ENCODE measurements around the gene FBLN1. TPM values are rescaled to one million over a fixed set of nuclear protein-coding genes. Genes with fewer than 3 reads are reported as not detected.
"Not testable (repeated sequence)": the region's sequence is repeated elsewhere in the genome, so short reads cannot be mapped to it uniquely, and the experiment has no call there.

The FBLN1 gene
- total RNA-seq, 1 donor from 2014 or later, result 25.7 TPM

DNA sequence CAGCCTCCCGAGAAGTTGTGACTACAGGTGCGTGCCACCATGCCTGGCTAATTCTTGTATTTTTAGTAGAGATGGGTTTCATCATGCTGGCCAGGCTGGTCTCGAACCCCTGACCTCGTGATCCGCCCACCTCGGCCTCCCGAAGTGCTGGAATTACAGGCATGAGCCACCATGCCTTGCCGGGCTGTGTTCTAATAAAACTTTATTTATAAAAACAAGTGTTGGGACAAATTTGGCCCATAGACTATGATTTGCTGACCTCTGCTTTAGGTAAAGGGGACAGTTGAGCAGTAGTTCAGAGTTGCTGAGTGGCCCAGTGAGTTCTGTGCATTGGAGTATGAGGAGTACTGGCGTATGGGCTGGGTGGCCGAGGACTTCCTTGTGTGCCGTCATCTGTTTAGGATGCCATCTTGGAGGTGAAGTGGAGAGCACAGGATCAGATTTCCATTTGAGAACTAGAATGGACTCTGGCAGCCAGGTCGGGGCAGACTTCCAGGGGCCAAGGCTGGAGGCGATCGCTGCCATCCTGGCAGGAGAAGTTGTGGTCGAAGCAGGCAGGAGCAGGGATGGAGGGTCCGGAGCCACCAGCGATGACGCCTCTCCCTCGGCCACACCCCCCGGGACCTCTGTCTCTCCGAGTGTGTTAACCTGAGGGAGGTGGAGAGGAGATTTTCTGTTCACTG is 43.8 kb downstream of the FBLN1 start:
- FAIRE-seq, result no peak
- no peak for DNase-seq (ENCODE audit: low spot score in 2 of 2)

DNA sequence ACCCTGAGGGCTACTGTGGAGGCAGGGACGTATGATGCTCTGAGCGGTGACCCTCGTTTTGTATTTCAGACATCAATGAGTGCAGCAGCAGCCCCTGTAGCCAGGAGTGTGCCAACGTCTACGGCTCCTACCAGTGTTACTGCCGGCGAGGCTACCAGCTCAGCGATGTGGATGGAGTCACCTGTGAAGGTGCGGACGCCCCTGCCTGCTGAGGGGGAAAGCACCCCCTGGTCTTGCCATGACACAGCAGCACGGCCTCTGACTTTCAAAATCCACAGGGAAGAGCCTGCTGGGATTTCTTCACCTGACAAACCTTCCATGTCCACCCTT is 44.3 kb downstream of the FBLN1 start:
- no peak for FAIRE-seq
- DNase-seq (ENCODE audit: low spot score in 2 of 2), result no peak

DNA sequence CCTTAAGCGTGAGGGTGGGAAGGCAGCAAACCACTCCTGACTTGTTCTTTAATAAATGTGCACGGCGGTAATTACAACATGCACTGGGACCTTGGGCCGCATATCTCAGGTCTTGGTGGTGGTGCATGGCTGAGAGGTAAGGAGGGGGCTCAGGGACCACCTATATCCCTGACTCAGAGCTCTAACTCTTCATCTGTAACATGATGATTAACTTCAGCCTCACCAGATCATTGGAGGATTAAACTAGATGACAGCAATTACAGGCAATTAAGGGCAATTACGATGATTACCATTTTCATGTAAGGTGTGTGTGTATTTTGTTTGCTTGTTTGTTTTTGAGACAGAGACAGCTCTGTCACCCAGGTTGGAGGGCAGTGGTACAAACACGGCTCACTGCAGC is 45.0 kb downstream of the FBLN1 start:
- FAIRE-seq (no peak), DNase-seq (ENCODE audit: low spot score in 2 of 2) (no peak)

DNA sequence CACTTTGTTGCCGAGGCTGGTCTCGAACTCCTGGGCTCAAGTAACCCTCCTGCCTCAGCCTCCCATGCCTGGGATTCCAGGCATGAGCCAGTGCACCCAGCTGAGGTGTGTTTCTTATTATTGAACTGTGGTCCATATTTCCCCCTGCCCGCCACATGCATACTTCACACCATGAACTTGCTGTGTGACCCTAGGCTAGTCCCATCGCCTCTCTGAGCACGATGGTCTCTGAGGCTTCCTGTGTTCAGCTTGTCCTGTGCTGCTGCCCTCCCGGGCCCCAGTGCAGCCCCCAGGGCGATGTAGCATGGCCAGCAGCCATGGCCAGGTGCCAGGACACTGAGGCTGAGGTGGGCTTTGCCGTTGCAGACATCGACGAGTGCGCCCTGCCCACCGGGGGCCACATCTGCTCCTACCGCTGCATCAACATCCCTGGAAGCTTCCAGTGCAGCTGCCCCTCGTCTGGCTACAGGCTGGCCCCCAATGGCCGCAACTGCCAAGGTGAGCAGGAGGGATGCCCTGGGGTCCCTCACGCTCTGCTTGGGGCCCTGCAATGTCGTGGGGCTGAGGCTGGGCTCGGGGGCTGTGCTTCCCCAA is 45.7 kb downstream of the FBLN1 start:
- FAIRE-seq (no peak), DNase-seq (ENCODE audit: low spot score in 2 of 2) (no peak)

DNA sequence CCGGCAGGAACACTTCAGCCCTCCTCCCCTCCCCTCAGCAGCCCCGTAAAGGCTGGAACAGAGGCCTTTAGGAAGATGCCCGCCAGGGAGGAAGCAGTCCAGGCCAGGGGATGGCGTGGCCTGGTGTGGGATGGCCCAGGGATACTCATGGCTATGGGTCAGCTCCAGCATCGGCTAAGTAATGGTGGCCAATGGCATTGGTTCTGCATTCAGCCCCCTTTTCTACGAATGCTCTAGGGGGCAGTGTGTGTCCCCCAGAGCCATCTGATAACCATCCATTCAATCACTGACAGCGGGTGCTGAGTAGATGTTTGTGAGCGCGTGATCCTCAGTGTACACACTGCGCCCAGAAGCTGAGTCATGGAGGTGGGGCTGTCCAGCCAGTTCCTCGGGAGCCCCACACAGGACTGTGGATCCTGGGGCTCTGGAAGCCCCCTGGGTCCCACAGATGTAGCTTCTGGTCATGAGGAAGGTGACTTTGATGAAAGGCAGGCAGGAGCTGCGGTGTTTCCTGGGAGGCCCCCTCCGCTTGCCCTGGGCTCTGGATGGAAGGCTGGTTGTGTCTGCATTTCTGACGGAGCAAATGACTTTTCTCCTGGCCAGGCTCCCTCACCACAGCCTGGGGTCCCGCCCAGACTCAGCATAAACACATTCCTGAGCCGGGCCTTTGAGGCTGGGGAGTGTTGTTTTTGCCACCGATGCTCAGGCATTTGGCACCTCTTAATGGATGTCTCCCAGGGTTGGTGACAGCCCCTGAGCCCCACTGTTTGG is 46.5 kb downstream of the FBLN1 start:
- FAIRE-seq (no peak), DNase-seq (ENCODE audit: low spot score in 2 of 2) (no peak)

DNA sequence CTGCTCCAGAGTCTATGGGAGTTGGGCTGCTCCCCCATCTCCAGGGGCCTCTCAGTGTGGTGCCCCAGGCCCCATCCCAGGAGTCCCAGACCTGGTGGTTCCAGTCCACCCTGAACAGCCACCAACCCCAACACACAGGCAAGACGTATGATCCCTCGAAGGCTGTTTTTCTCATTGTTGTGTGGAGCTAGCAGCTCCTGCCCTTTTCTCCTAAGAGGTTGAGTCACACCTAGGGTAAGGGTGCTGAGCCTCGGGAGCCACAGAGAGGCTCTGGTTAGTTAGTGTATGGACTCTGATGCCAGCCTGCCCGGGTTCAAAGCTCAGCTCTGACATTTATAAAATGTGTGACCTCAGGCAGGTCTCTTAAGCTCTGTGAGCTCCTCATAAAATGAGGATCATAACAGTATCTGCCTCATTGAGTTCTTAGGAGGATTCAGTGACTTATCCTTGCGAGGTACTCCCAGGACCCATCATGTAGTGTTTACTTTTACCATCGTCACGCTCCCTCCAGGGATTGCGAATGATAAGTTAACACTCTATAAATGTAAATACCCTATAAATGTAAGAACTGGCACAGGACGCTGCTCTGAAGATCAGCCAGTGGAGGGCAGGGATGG is 47.2 kb downstream of the FBLN1 start:
- FAIRE-seq, result no peak

DNA sequence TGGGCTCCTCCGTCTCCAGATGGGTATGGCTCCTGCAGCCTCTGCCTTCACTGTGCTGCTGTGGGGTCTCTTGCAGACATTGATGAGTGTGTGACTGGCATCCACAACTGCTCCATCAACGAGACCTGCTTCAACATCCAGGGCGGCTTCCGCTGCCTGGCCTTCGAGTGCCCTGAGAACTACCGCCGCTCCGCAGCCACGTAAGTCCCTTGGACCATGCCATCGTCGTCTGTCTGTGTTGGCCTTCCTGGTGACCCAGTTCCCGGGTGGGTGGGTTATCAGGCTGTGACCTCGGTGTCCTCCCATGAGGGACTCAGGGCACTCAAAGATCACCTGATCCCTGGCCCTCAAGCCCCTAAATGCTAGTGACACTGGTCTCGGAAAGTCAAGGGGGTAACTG is 47.7 kb downstream of the FBLN1 start:
- DNase-seq (ENCODE audit: low spot score in 2 of 2) (no peak), FAIRE-seq (no peak)

More for the DNA sequence above, 47.2 kb downstream of the FBLN1 start:
- no peak for DNase-seq (ENCODE audit: low spot score in 2 of 2)

DNA sequence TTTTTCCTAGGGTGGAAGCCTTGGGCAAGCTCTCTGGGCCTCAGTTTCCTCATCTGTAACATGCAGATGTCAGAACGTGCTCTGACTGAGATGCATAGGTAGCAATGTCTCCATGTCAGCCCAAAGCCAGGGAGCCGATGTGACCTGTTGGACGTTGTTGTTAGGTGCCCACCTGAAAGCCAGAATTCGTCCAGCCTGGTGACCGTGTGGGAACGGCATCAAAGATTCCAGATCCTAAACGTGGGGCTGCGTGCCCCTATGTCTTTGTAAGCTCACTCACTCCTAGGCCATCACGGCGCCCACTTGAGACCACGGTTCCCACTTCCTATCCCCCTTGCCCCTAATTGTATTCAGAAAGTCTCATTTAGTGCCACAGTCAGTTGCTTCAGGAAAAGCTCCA is 48.2 kb downstream of the FBLN1 start:
- DNase-seq (ENCODE audit: low spot score in 2 of 2) (no peak), FAIRE-seq (no peak)

DNA sequence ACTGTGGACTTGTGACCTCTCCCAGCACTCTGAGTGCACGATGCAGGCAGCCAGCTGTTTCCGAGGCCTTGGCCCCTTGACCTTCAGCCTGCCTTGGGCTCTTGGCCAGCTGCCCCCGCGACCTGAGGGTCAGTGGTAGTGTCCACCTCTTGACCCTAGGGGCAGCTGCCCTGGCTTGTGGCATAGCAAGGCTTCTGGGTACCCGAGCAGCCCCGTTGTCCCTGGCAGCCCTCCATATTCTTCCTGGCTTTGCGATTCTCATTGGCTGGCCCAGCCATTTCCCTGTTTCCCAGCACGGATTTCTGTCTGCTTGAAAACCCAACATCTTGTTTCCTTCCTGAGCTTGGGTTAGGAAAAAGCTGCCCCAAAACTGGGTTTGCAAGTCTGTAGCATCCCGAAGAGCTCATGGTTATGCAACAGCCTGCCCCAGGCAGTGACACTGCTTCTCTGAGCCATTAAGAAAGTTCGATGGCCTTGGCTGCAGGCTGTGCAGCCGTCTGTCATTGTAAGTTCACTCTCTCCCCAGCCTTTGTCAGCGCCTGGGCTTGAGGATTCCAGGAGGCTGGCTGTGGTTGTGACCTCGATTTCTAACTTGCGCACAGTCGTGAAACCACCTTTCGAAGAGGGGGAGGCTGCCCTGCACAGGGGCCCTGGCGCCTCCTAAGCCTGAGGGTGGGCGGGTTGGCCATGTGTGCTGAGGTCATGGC is 48.8 kb downstream of the FBLN1 start:
- DNase-seq (ENCODE audit: low spot score in 2 of 2), result peak in 1 of 2 donors; percentile 54
- FAIRE-seq, result no peak

DNA sequence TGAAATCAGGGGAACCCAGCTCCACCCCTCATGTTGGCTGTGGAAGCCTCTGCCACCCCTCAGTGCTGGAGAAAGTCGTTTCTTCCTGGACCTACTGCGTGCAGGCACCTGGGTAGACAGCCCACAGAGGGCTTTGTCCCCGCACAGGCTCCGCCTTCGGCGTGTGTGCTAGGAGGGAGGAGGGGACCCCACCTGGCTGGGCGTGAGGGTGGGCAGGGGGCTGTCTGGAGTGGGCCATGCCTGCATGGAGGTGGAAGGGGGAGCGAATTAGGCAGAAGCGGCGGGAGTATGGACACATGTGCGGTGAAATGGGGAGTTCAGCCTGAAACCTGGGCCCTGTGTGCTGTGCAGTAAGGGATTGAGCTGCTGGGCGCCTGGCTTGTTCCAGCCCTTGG is 49.3 kb downstream of the FBLN1 start:
- no peak for FAIRE-seq

DNA sequence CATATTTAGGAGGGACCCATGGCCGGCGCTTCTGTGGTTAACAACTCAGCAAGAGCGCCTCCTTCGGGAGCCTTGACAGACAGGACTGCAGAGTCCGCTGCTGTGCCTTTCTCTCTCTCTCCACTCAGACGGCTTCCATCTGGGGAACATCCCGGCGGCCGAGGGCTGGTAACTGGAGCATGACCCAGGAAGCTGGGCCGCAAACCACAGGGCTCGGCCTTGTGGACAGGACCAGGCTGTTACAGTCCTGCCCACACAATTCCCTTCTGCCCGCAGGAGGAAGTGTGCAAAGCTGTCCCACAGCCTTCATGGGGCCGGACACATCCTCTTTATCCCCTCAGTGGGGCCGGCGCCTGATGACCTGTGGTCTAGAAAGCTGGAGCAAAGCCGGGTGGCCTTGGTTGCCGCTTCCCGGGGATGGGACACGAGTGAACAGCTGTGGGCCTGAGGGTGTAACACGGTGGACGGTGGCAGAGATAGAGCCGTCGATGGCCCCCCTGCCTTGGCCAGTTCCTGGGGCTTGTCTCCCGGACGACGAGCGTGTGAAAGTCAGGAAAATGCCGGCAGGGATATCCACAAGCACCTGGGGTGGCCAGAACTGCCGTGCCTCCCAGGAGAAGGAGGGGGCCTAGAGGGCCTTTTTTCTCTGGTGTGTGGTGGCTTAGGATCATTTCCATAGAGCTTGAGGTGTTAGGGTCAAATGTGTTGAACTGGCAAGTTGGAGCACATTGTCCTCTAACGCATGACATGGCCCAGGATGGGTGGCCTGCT is 50.1 kb downstream of the FBLN1 start:
- no peak for DNase-seq (ENCODE audit: low spot score in 2 of 2)

More for the DNA sequence above, 49.3 kb downstream of the FBLN1 start:
- no peak for DNase-seq (ENCODE audit: low spot score in 2 of 2)

DNA sequence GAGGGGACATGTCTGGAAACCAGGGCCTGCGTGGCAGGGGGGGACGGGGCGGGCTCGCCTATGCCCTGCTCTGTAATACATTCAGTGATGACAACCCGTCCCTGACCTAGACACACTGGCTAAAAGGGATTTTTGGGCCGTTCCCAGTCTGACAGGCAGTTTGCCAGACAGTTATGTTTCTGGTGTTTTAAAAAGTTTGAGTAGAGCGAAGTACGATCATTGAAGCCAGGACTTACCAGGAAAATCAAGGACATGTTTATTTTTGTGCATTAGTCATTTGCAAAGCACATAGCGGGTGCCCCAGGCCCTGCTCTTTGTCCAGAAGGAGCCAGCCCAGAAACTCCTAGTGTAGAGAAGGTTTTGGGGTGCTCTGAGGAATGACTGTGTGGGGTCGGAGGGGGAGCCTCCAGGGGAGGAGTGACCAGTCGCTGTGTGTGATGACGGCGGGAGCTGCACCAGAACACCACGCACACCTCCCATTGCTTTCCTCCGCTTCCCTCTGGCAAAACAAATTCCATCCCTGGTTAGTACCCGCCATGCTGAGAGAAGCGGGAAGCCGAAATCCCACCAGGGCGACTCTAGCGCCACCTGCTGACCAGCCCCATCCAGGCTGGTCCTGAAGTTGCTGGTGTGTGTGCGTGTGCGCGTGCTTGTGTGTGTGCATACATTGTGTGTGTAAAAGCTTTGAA is 50.8 kb downstream of the FBLN1 start:
- no peak for FAIRE-seq
- DNase-seq (ENCODE audit: low spot score in 2 of 2), result peak; percentile 64 to 90

More for the DNA sequence above, 50.1 kb downstream of the FBLN1 start:
- FAIRE-seq, result no peak

DNA sequence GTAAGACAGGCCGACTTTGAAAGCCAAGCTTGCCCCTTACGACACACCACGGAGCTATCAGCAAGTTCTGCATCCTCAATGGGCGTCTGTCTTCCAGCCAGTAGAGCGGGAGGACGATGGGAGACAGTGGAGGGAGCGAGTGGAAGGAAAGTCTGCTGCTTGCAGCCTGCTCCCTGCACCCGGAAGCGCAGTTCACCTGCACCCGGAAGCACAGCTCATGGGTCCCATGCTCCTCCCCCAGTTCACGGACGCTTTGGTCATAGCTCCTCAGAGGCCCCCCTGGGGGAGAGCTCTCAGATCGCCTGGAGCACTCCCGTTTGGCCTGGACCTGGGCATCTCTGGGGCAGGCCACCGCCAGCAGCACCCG is 51.3 kb downstream of the FBLN1 start:
- FAIRE-seq (no peak), DNase-seq (ENCODE audit: low spot score in 2 of 2) (no peak)

DNA sequence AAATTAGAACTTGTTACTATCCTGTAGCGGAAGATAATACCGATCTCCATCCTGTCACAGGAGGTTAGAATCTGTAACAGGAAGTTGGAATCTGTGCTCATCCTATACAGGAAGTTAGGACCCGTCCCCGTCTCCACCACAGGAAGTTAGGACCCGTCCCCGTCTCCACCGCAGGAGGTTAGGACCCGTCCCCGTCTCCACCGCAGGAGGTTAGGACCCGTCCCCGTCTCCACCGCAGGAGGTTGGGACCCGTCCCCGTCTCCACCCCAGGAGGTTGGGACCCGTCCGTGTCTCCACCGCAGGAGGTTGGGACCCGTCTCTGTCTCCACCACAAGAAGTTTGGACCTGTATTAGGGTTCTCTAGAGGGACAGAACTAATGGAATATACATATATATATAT is 52.2 kb downstream of the FBLN1 start:
- FAIRE-seq (no peak), DNase-seq (ENCODE audit: low spot score in 2 of 2) (no peak)

DNA sequence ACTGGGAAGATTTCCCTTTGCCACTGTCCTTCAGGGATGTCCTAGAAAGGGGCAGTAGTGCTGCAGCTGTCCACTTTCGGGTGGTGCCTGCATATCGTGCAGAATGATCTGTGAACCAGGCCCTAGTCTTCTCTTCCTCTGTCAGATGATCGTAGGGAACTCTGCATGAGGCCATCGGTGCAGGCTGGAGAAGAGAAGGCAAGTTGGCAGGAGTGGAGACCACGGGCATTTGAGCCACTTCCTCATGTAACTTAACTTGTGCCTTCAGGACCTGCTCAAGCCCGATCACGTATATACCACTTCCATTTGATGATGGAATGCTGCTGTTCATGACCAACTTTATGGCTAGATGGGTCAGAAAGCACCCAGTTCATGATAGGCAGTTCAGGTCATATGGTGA is 55.2 kb downstream of the FBLN1 start:
- FAIRE-seq; DNase-seq (ENCODE audit: low spot score in 2 of 2): not testable (repeated sequence)

DNA sequence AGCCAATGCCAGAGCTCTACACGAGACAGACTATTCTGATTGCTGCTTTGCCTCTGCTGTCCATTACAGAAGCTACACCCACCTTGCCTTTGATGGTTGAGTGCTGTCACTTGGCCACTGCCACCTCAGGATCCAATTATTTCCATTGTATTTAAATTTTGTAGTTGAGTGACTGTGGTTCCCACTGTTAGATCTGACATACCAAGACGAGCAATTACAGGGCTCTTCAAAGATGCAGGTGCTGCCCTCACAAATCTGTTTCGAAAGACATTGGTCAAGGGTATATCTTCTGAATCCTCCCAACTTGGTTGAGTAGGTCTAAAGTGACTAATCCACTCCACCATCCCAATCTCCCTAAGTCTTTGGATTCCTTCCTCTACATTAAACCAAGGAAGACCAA is 57.4 kb downstream of the FBLN1 start:
- DNase-seq (ENCODE audit: low spot score in 2 of 2); FAIRE-seq: not testable (repeated sequence)

DNA sequence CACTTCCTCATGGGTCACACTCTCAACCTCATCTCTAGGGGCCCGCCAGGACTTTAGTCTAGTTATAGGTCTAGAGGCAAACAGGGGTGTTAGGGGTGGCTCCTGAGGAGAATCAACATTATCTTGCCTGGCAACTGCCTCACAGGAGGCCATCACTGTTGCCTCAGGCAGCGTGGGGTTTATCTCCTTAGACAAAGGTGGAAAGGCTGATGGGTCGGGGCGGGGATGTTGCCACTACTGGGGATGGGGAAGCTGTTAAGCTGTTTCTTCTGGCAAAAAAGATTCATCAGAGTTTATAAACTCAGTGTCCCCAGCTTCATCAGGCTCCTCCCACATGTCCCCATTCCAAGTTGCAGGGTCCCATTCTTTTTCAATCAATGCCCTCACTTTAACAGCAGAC is 58.1 kb downstream of the FBLN1 start:
- not testable (repeated sequence) for DNase-seq (ENCODE audit: low spot score in 2 of 2); FAIRE-seq

DNA sequence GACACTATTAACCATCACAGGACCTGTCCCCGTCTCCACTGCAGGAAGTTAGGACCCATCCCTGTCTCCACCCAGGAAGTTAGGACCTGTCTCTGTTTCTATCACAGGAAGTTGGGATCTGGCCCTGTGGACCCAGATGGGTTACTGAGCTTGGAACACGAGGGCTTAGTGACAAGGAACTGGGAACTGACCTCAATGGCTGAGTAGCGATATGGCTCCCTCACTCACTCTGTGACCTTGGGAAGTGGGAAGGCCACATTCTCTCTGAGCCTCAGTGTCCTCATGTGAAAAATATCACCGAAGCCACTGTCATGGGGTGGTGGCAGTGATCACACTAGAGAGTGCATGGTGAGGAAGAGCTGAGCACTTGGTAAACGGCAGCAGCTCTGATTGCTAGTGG is 59.4 kb downstream of the FBLN1 start:
- DNase-seq (ENCODE audit: low spot score in 2 of 2) (no peak), FAIRE-seq (no peak)
